Keratinocyte (primary cell): Measurements from ENCODE around the gene PLA1A.

ENCODE experiments used
- EZH2 ChIP-seq: IDR thresholded peaks from one replicate; pipeline ENCODE4 v1.6.1; 2012; ENCODE audit warnings: inconsistent platforms, mild to moderate bottlenecking, low read length, moderate library complexity
- TF ChIP-seq, protein P1 (sequence below), 3 experiments: IDR thresholded peaks in 1 of 3; conservative IDR thresholded peaks in 1 of 3; optimal IDR thresholded peaks in 1 of 3; 2 replicates in 2 of 3; 3 replicates in 1 of 3; pipeline versions ENCODE3 to v1.5.1; 2011; ENCODE audit warnings: low read length in 3 of 3, mild to moderate bottlenecking in 3 of 3, moderate library complexity in 2 of 3, control low read depth in 1 of 3, inconsistent platforms in 1 of 3; ENCODE audit not compliant: insufficient read depth in 2 of 3; ENCODE audit errors: extremely low read depth in 1 of 3

DNA sequence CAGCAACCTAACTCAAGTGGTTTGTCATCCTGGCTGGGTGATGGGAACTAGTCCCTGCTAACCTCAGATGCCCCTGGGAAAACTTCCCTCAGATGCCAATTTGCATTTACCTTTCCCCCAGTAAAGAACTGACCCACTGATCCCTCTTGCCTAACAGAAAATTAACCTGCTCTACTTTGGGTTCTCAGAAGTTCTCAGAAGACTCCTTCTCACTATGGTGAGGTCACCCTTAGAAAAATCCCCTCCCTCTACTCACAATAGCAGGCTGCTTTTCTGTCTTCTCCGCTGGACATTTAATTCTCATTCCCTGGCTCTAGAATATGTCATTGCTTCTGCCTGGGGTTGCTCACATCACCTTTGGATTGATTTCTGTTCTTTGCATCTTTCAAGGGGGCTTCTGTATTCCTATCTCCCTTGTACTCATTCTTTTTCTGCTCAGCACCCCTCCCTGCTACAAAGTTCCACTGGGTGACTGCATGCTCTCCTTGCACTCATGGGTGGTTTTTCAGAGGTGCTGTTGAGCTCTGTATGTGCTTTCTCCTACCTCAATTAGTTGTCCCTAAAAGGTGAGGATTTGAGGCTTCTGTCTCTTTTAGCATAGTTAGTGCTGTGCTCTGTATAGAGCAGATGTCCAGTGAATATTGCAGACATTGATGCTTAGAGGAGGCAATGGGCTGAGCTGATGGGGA is 869 bp downstream of the PLA1A start:
- no peak for TF ChIP-seq EZH2
- TF ChIP-seq, protein P1, sequence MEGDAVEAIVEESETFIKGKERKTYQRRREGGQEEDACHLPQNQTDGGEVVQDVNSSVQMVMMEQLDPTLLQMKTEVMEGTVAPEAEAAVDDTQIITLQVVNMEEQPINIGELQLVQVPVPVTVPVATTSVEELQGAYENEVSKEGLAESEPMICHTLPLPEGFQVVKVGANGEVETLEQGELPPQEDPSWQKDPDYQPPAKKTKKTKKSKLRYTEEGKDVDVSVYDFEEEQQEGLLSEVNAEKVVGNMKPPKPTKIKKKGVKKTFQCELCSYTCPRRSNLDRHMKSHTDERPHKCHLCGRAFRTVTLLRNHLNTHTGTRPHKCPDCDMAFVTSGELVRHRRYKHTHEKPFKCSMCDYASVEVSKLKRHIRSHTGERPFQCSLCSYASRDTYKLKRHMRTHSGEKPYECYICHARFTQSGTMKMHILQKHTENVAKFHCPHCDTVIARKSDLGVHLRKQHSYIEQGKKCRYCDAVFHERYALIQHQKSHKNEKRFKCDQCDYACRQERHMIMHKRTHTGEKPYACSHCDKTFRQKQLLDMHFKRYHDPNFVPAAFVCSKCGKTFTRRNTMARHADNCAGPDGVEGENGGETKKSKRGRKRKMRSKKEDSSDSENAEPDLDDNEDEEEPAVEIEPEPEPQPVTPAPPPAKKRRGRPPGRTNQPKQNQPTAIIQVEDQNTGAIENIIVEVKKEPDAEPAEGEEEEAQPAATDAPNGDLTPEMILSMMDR (optimal IDR thresholded peaks at IDR 0.05 in 1 of 3, IDR thresholded peaks at IDR 0.05 in 1 of 3, conservative IDR thresholded peaks at IDR 0.05 in 1 of 3; ENCODE audit: extremely low read depth in 1 of 3, insufficient read depth in 2 of 3, low read length in 3 of 3): no peak
